Naive thymus-derived CD8-positive, alpha-beta T cell (primary cell): ENCODE data around the gene TAS2R14. TPM values are rescaled to one million over a fixed set of nuclear protein-coding genes. Genes with fewer than 3 reads are reported as not detected.

Experiments
- ATAC-seq, 2 donors: fragments of 150-1000 bp; cut with Tn5 transposase in 1 of 2; sonication (Bioruptor Pico), chemical (Tn5 transposase) in 1 of 2; 1 replicate in 1 of 2; 2 replicates in 1 of 2; pipeline ENCODE4 v1.10.0; 2021; ENCODE audit warnings: mild to moderate bottlenecking in 2 of 2, moderate library complexity in 2 of 2
- POLR2A ChIA-PET: fragments of 350-600 bp; sonication (Branson Sonifier 250); formaldehyde crosslinking; loops from one replicate; lab custom pipeline; 2021; ENCODE audit warnings: antibody characterized with exemption; lab: Charles Lee
- DNase-seq, 10 donors: peaks; one replicate each; pipeline versions ENCODE4 v3.0.0 to v3.0.0-alpha.2; 2020 to 2022
- H3K27ac Mint-ChIP-seq, 10 donors: one replicate each; pipeline ENCODE4 v1.8.0; 2020 to 2022; ENCODE audit warnings: mild to moderate bottlenecking in 10 of 10, mixed read lengths in 10 of 10, moderate library complexity in 4 of 10, inconsistent platforms in 1 of 10
- H3K27me3 Mint-ChIP-seq, 5 donors: one replicate each; pipeline ENCODE4 v1.8.0; 2021 to 2022; ENCODE audit warnings: mixed read lengths in 5 of 5
- H3K36me3 Mint-ChIP-seq, 3 donors: one replicate each; pipeline ENCODE4 v1.8.0; 2020 to 2022; ENCODE audit warnings: mixed read lengths in 3 of 3, mild to moderate bottlenecking in 2 of 3, inconsistent platforms in 1 of 3
- H3K4me1 Mint-ChIP-seq, 4 donors: one replicate each; pipeline ENCODE4 v1.8.0; 2021 to 2022; ENCODE audit warnings: mixed read lengths in 4 of 4
- H3K4me3 Mint-ChIP-seq, 10 donors: one replicate each; pipeline ENCODE4 v1.8.0; 2020 to 2022; ENCODE audit warnings: mild to moderate bottlenecking in 10 of 10, mixed read lengths in 10 of 10, moderate library complexity in 6 of 10, inconsistent platforms in 1 of 10
- H3K9me3 Mint-ChIP-seq, 9 donors: one replicate each; pipeline ENCODE4 v1.8.0; 2020 to 2022; ENCODE audit warnings: mixed read lengths in 9 of 9, mild to moderate bottlenecking in 3 of 9, inconsistent platforms in 1 of 9, moderate library complexity in 1 of 9
- polyA plus RNA-seq, 3 donors: library from polyadenylated mRNA; unstranded; fragments of 300-500 nt; fragmentation: Illumina TruSeq; gene quantifications; one replicate each; pipeline ENCODE4 v1.2.3, GENCODE V29; 2021
- total RNA-seq, 8 experiments: library from RNA in 2 of 8; stranded (reverse) in 2 of 8; gene quantifications; one replicate each; pipeline ENCODE4 v1.2.3 and lab custom pipeline; 2021 to 2026

TAS2R14 gene
- total and polyA plus RNA-seq, 5 experiments from 2014 or later, result 0.71 to 3.5 (median 1.2) TPM

DNA sequence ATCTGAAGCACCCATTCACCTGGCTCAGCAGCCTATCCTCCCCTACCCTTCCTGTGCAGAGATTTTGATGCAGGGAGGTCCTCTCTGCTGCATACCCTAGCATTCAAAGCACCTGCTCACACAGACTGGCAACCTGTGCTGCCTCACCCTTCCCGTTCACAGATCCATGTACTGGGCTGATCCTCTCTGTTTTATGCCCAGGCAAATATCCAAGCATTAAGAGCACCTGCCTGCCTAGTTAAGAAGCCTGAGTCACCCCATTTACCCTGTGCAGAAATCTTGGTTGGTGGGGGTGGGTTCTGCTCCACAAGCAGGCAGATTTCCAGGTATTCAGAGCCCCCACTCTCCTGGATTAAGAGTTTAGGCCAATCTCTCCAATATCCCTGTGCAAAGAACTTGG, 38.1 kb downstream of the TAS2R14 start:
- Mint-ChIP-seq H3K9me3 (peaks cover 9 to 47% (median 22%) of the 10 kb centered on the region in 9 donors), H3K27ac (no peak overlapping the region), H3K36me3 (peaks cover 14 to 61% (median 40%) of the 10 kb centered on the region in 3 donors)

DNA sequence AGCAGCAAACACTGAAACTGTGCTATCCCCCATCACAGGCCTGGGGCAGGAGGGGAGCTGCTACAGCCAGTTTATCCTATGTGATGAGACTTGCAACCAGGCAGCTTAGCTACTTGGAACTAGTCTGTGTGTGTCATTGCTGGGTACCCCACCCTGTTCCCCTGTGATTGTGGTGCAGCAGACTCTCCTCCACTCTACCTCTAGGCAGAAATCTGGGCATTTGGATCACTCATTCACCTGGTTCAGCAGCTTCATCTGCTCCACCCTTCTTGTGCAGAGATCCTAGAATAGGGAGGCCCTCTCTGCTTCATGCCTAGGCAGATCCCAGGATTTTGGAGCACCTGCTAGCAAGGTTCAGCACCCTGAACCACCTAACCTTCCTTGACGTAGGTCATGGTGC, 38.5 kb downstream of the TAS2R14 start:
- no peak overlapping the region for H3K27ac Mint-ChIP-seq
- H3K4me1 Mint-ChIP-seq, result peaks cover 0 to 3% (median 0%) of the 10 kb centered on the region in 4 donors
- ATAC-seq, result no peak
- DNase-seq, result no peak
- H3K9me3 Mint-ChIP-seq, result peaks cover 9 to 44% (median 22%) of the 10 kb centered on the region in 9 donors
- H3K36me3 Mint-ChIP-seq, result peaks cover 14 to 57% (median 40%) of the 10 kb centered on the region in 3 donors
- POLR2A ChIA-PET, result no interaction called here
- H3K4me3 Mint-ChIP-seq, result no peak overlapping the region
- no peaks in the 10 kb centered on the region for H3K27me3 Mint-ChIP-seq

More for the DNA sequence above, 38.1 kb downstream of the TAS2R14 start:
- no peaks in the 10 kb centered on the region for H3K27me3 Mint-ChIP-seq
- POLR2A ChIA-PET, result no interaction called here
- no peak overlapping the region for H3K4me3 Mint-ChIP-seq
- DNase-seq (no peak), ATAC-seq (no peak)
- H3K4me1 Mint-ChIP-seq, result peaks cover 0 to 3% (median 0%) of the 10 kb centered on the region in 4 donors

DNA sequence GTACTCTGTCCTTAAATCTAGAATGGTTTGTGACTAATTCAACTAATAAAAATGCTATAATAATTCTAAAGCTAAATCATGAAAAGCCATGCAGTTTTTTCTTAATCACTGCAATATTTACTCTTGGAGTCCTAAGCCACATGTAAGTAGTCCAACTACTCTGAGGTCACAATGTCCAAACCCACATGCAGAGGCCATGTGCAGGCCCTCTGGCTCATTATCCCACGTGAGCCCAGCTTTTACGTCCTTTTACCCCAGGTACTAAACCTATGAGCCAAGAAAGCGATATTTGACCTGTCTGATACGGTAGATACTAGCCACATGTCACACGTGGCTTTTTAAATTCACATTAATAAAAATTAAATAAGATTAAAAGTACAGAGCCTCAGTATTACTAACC, 42.2 kb downstream of the TAS2R14 start:
- Mint-ChIP-seq H3K9me3 (peaks cover 0 to 9% (median 4%) of the 10 kb centered on the region in 9 donors), H3K27me3 (no peaks in the 10 kb centered on the region), H3K4me1 (peaks cover 0 to 3% (median 0%) of the 10 kb centered on the region in 4 donors), H3K36me3 (peaks cover 14 to 46% (median 18%) of the 10 kb centered on the region in 3 donors), H3K4me3 (no peak overlapping the region), H3K27ac (no peak overlapping the region)
- DNase-seq (no peak), ATAC-seq (no peak)
- POLR2A ChIA-PET, result no interaction called here

DNA sequence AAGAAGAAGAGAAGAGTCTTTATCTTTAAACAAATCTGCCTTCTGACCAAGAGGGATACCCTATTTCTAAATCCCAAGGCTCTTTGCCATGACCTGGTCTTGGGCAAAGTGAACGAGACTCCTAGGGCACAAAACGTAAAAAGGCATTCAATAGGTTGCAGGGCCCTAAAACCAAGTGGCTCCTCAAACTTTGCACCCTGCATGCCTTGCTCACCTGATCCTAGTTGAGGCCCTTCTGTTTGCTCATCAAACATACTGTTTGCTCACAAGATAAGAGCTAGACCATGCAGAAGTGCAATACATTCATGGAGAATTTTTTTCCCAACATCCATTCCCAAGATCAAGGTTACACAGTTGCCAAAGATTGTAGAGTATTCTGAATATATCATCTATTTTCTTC, 47.1 kb downstream of the TAS2R14 start:
- H3K27me3 Mint-ChIP-seq, result no peaks in the 10 kb centered on the region
- no peaks in the 10 kb centered on the region for H3K4me1 Mint-ChIP-seq
- no peak overlapping the region for H3K4me3 Mint-ChIP-seq
- ATAC-seq, result no peak
- POLR2A ChIA-PET, result no interaction called here
- no peaks in the 10 kb centered on the region for H3K9me3 Mint-ChIP-seq
- DNase-seq, result no peak
- H3K36me3 Mint-ChIP-seq, result peaks cover 10 to 35% (median 25%) of the 10 kb centered on the region in 3 donors
- no peak overlapping the region for H3K27ac Mint-ChIP-seq

DNA sequence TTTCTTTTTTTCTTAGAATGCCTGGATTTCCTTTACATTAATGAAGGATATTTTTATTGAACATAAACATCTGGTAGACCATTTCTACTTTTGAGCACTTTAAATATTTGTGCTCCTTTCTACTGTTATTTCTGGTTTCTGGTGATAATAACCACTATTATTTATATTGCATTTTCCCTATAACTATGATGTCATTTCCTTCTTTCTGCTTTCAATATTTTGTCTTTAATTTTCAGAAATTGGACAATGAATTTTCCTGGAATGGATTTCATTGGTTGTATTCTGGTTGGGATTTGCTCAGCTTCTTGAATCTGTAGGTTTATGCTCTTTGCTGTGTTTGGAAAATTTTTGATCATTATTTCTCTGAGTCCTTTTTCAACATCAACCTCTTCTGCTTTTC, 49.8 kb downstream of the TAS2R14 start:
- peaks cover 15 to 30% (median 23%) of the 10 kb centered on the region in 3 donors for H3K36me3 Mint-ChIP-seq
- ATAC-seq, result no peak
- no peak overlapping the region for H3K27ac Mint-ChIP-seq
- DNase-seq, result no peak
- POLR2A ChIA-PET, result no interaction called here
- no peaks in the 10 kb centered on the region for H3K27me3 Mint-ChIP-seq
- no peak overlapping the region for H3K4me3 Mint-ChIP-seq
- H3K9me3 Mint-ChIP-seq, result no peaks in the 10 kb centered on the region
- H3K4me1 Mint-ChIP-seq, result peaks cover 0 to 2% (median 0%) of the 10 kb centered on the region in 4 donors

Other genes with a start within 250 kb of the TAS2R14 start
- 10 to 100 TPM; 86.0 to 88.6 TPM for gene YBX3, start 215.9 kb downstream of the TAS2R14 start, total RNA-seq
- gene YBX3, start 215.9 kb downstream of the TAS2R14 start, polyA plus RNA-seq, result 10 to 100 TPM; 56.6 to 80.1 (median 62.5) TPM
- gene TAS2R7, start 136.6 kb downstream of the TAS2R14 start, total RNA-seq, result not detected
- gene TAS2R7, start 136.6 kb downstream of the TAS2R14 start, polyA plus RNA-seq, result not detected
- gene TAS2R8, start 132.0 kb downstream of the TAS2R14 start, total RNA-seq, result not detected
- not detected for gene TAS2R8, start 132.0 kb downstream of the TAS2R14 start, polyA plus RNA-seq
- gene TAS2R9, start 129.1 kb downstream of the TAS2R14 start, total RNA-seq, result not detected
- gene TAS2R9, start 129.1 kb downstream of the TAS2R14 start, polyA plus RNA-seq, result not detected
- 1 to 10 TPM; 1.3 TPM for gene TAS2R10, start 112.9 kb downstream of the TAS2R14 start, total RNA-seq
- gene TAS2R10, start 112.9 kb downstream of the TAS2R14 start, polyA plus RNA-seq, result not detected
- gene PRR4, start 89.8 kb downstream of the TAS2R14 start, total RNA-seq, result 1 to 10 TPM; 1.8 to 2.5 TPM
- 1 to 10 TPM in 1 of 3 donors, under 1 TPM in 1, not detected in 1; 0.87 to 5.7 TPM for gene PRR4, start 89.8 kb downstream of the TAS2R14 start, polyA plus RNA-seq
- gene PRH1, start 55.0 kb downstream of the TAS2R14 start, total RNA-seq, result 10 to 100 TPM; 20.8 to 27.1 TPM
- gene PRH1, start 55.0 kb downstream of the TAS2R14 start, polyA plus RNA-seq, result 10 to 100 TPM in 2 of 3 donors, 1 to 10 TPM in 1; 7.0 to 20.8 (median 12.4) TPM
- gene TAS2R13, start 29.7 kb downstream of the TAS2R14 start, total RNA-seq, result 1 to 10 TPM; 1.2 to 1.5 TPM
- gene TAS2R13, start 29.7 kb downstream of the TAS2R14 start, polyA plus RNA-seq, result not detected
- not detected for gene PRH2, start 10.0 kb downstream of the TAS2R14 start, total RNA-seq
- not detected for gene PRH2, start 10.0 kb downstream of the TAS2R14 start, polyA plus RNA-seq
- 1 to 10 TPM; 1.2 TPM for gene TAS2R50, start 47.6 kb upstream of the TAS2R14 start, total RNA-seq
- not detected for gene TAS2R50, start 47.6 kb upstream of the TAS2R14 start, polyA plus RNA-seq
- 1 to 10 TPM; 1.7 to 2.1 TPM for gene TAS2R20, start 59.0 kb upstream of the TAS2R14 start, total RNA-seq
- under 1 TPM; 0.14 to 0.25 (median 0.15) TPM for gene TAS2R20, start 59.0 kb upstream of the TAS2R14 start, polyA plus RNA-seq
- gene TAS2R19, start 83.4 kb upstream of the TAS2R14 start, total RNA-seq, result 1 to 10 TPM; 3.9 to 4.7 TPM
- gene TAS2R19, start 83.4 kb upstream of the TAS2R14 start, polyA plus RNA-seq, result under 1 TPM in 1 of 3 donors, not detected in 2; 0.22 TPM
- 1 to 10 TPM; 2.8 to 3.2 TPM for gene TAS2R31, start 92.1 kb upstream of the TAS2R14 start, total RNA-seq
- gene TAS2R31, start 92.1 kb upstream of the TAS2R14 start, polyA plus RNA-seq, result under 1 TPM in 2 of 3 donors, not detected in 1; 0.22 to 0.39 TPM
- gene TAS2R46, start 123.0 kb upstream of the TAS2R14 start, total RNA-seq, result 1 to 10 TPM in 1 of 2 experiments, under 1 TPM in 1; 0.71 to 1.9 TPM
- under 1 TPM in 1 of 3 donors, not detected in 2; 0.66 TPM for gene TAS2R46, start 123.0 kb upstream of the TAS2R14 start, polyA plus RNA-seq
- 1 to 10 TPM in 1 of 2 experiments, under 1 TPM in 1; 0.91 to 1.4 TPM for gene TAS2R43, start 153.1 kb upstream of the TAS2R14 start, total RNA-seq
- not detected for gene TAS2R43, start 153.1 kb upstream of the TAS2R14 start, polyA plus RNA-seq
- gene TAS2R30, start 195.4 kb upstream of the TAS2R14 start, total RNA-seq, result 1 to 10 TPM; 4.3 to 5.0 TPM
- not detected for gene TAS2R30, start 195.4 kb upstream of the TAS2R14 start, polyA plus RNA-seq
- 10 to 100 TPM; 13.4 to 14.5 TPM for gene SMIM10L1, start 231.9 kb upstream of the TAS2R14 start, total RNA-seq
- 10 to 100 TPM in 2 of 3 donors, 1 to 10 TPM in 1; 7.6 to 14.0 (median 11.0) TPM for gene SMIM10L1, start 231.9 kb upstream of the TAS2R14 start, polyA plus RNA-seq
- not detected for gene TAS2R42, start 247.7 kb upstream of the TAS2R14 start, total RNA-seq
- gene TAS2R42, start 247.7 kb upstream of the TAS2R14 start, polyA plus RNA-seq, result not detected